Activated T-cell treated with anti-CD3 and anti-CD28 coated beads for 48 hours (primary cell): ENCODE measurements around the gene BTBD9.

Experiments
- DNase-seq: peaks from one replicate; pipeline ENCODE4 v3.0.0-alpha.2; 2020; ENCODE audit warnings: low read depth

BTBD9 gene

DNA sequence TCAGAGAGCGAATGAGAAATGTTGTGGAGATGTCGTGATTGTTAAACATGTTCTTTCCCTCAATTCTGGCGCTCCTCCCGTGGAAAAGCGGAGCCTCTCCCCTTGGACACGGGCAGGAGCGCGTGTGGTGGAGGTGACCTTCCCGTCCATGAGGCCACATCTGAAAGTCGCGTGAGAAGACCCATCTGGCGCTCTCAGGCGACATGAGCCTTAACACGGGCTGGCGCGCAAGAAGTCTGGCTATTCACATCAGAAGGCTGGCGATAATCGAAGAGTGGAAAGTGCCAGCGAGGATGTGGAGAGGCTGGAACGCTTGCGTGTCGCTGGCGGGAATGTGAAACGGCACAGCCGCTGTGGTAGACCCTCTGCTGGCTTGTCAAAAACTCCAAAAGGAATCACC is 478.9 kb downstream of the BTBD9 start:
- no peak for DNase-seq

DNA sequence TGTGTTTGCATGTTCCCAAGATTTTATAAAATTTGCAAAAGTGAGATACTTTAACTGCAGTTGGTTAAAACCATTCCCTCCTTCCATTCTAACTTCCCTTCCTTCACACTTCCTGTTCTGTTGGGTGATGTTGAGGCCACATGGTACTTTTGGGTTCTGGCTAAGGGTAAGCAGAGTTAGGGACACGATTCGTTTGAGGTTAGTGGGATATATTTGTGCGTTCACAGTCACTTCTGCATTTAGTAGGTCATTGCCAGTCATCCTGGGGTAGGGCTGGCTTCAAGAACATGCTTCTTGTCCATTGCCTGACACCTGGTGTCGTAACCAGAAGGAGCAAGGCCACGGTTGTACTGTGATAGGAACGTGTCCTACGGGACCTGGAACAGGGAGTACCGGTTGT is 480.1 kb downstream of the BTBD9 start:
- no peak for DNase-seq

- no peak for DNase-seq
These were observed 480.9 kb downstream of the BTBD9 start for GRCh38 chr6:38158762-38159350.

DNA sequence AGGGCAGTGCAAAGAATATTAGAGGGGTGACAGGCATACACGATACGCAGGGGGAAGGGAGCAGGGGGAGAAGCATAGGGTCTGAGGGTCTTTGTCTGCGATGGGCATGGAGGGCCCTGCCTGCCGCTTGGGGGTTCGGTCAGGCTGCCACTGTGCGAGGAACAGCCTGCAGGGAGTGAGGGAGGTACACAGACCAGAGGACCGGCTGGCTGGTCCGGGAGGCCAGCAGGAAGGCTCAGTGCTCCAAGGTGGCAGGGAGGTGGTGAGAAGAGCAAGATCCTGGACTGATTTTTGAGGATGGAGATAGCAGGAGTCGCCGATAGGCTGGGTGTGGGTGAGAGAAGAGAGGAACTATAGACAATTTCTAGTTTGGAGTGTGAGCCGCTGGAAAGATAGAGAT is 481.8 kb downstream of the BTBD9 start:
- DNase-seq = no peak

GRCh38 chr6:38156818-38157565 is 482.7 kb downstream of the BTBD9 start:
- DNase-seq = no peak

- DNase-seq = no peak
These were observed 484.0 kb downstream of the BTBD9 start for GRCh38 chr6:38155621-38156204.

GRCh38 chr6:38155144-38155543 is 484.6 kb downstream of the BTBD9 start:
- DNase-seq = no peak

GRCh38 chr6:38154731-38155130 is 485.0 kb downstream of the BTBD9 start:
- no peak for DNase-seq

- no peak for DNase-seq
These were observed 485.9 kb downstream of the BTBD9 start for GRCh38 chr6:38153798-38154345.

DNA sequence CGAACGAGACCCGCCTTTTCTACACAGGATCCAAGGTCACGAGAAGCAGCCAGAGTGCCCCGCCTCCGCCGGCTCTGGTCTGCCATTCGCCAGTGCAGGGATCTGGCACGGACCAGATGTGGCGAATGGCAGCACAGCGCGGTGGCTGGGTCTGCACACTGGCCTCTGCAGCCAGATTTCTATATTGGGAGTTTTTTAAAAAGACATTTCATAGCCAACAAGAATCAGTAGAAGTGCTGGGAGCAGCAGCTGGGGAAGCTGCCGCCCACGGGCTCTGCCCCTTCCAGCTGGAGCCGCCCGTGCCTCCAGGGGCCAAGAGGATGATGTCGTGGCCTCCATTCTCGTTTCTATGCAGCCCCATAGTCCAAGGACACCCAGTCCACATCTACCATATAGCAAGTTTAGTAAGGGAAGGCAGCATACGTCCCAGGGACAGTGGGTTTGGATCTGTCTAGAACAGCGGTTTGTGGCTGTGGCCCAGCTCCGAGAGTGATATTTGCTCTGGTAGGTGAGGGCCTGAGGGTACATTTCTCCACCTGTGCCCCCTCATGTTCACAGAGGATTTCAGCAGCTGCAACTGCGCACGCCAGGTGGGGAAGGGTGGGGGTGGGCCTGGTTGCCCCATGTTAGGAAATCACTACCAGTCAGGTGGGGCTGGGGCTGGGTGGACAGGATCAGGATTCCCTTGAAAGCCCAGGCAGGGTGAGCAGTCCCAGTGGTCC is 486.5 kb downstream of the BTBD9 start:
- DNase-seq = no peak

DNA sequence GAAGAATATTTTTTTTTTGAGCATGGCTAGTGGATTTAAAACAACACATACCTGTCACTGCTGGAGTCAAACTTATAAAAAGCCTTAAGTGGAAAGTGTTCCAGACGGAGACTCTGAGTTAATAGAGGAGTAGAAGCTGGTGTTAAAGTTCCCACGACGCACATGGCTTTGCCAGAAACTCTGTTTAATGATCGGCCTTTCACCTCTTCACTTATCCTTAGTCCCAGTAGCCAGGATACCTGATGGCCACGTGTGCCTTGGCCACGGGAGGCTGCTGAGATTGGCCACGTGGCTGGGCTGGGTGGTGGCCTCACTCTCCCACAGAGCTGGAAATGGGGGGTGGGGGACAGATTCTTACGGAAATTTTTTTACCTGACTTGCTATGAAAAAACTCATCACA is 487.1 kb downstream of the BTBD9 start:
- DNase-seq = no peak

DNA sequence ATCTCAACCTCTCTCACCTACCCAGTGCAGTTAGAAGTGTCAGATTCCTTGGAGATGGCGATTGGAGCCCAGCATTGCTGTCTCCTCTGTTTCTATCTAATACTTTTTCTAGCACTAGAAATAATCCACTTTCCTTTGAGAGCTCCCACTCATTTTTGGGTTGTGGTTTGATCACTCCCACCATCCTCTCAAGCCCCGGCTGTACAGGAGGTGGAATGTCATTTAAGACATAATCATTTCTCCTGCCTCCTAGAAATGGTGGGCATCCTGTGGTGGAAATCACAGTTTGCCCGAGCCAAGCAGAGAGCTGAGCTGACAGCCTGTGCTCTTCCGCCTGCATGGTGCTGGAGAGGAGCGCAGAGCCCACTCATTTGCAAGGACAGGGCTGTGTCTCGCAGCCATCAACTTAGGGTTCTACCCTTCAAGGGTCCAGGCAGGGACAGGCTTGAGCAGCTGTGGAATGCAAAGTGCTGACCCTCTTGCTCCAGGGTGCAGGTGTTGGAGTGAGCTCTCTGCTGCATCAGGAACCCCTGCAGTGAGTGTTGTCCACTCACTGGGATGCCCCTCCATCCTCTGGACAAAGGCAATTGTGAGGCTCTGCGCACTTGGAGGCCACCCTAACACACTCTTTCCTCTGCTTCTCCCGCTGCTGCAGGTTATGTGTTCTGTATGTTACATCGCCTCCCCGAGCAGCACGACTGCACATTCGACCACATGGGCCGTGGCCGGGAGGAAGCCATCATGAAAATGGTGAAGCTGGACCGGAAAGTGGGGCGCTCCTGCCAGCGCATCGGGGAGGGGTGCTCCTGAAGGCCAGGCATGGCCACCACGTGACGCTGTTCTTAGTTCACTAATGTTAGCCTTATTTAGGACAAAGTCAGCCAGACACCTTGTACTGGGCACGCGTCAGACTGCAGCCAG is 487.9 kb downstream of the BTBD9 start:
- no peak for DNase-seq

GRCh38 chr6:38150681-38151296 is 488.9 kb downstream of the BTBD9 start:
- no peak for DNase-seq

DNA sequence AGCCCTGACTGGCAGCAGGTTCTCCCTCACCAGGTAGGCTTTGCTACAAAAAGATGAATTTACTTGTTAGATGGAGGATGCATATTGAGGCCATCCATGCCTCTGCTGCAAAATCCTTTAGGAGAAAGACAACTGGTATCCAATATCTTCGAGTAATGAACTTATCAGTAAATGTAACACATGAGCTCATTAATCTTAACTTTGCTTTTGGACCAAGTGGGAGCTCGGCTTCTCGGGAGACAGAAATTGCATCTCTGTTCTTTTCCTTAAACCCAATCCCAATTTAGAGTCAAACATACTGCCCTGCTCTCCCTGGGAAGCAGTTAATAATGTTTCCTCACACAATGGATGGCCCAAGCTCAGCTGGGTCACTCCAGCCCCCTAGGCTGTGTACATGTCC is 489.7 kb downstream of the BTBD9 start:
- no peak for DNase-seq

DNA sequence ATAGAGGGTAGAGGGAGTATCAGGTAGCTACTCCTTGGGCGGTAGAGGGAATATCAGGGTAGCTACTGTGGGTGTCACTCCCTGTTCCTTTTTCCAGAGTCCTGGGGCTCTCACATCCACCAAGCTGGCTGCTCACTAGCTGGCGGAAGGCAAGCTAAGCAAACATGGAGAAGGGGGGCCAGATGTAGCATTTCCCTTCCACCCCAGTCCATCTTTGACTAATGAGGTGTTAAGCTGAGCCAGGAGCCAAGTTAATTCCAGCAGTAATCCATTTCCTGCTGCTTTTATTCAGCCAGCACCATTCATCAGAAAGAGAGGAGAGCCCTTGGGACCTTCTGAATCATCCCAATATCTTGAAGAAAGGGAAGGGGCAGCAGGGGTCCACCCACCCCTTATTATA is 490.2 kb downstream of the BTBD9 start:
- no peak for DNase-seq

- no peak for DNase-seq
These were observed 491.1 kb downstream of the BTBD9 start for GRCh38 chr6:38148606-38149005.

GRCh38 chr6:38146734-38147027 is 493.0 kb downstream of the BTBD9 start:
- no peak for DNase-seq

DNA sequence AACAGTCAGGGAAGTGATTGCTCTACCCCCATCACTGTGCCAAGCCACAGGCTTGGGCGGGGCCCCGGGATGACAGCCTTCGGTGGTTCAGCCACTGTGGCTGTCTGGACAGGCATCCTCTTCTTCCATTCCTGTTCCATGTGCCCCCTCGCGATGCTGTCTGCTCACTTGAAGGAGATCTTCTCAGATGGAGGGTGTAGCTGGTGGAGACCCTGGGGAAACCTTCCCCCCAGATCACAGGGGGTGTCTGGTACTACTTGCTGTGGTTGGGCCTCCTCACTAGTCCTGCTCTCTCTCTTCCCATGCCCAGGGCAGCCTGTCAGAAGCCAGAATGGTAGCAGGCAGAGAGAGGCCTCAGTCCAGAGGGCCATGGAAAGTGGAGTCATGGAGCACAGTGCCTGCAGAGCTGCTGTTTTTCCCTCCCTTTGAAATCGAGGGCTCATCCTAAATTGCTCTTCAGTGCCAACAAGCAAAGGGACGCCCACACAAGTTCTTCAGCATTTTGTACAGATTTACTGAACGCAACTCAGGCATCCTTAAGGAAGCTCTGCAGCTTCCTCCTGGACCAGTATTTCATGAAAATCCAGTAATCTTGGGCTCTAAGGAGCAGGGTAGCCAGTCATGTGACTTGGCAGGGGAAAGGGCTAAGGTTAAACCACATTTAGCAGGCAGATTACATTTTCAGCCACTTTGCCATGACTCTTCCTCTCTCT is 493.6 kb downstream of the BTBD9 start:
- DNase-seq = no peak

GRCh38 chr6:38144365-38144945 is 495.3 kb downstream of the BTBD9 start:
- no peak for DNase-seq
